GM21825 (cell line): Measurements from ENCODE around the gene UBE3D.
"Not testable (repeated sequence)": the region's sequence is repeated elsewhere in the genome, so short reads cannot be mapped to it uniquely, and the experiment has no call there.

Source experiments
- ATAC-seq: cut with Tn5 transposase; IDR thresholded peaks from one replicate; pipeline ENCODE4 v1.9.1; 2021; ENCODE audit warnings: mild to moderate bottlenecking, moderate library complexity; ENCODE audit not compliant: unreplicated experiment

Gene UBE3D

GRCh38 chr6:82877213-82878195 is 188.1 kb downstream of the UBE3D start:
- no peak for ATAC-seq

- no peak for ATAC-seq
These were observed 190.0 kb downstream of the UBE3D start for GRCh38 chr6:82875573-82876185.

GRCh38 chr6:82874867-82875266 is 190.8 kb downstream of the UBE3D start:
- ATAC-seq: no peak

DNA sequence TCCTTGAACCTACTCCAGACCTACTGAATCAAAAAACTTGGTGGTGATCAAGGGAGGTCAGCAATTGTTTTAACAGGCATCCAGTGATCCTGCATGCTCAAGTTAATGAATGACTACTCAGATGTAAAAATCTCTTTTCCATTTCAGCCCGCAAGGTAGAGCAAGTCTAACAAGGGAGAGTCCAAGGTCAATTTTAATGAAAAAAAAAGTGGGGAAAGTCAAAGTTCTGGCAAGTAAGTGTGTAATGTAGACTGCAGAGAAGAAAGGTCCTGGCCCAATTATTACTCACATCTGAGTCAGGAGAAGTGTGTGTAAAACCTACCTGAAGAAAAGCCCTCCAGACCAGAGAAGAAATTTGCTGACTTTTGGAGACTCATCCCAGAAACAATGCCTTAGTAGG is 193.5 kb downstream of the UBE3D start:
- ATAC-seq: no peak

DNA sequence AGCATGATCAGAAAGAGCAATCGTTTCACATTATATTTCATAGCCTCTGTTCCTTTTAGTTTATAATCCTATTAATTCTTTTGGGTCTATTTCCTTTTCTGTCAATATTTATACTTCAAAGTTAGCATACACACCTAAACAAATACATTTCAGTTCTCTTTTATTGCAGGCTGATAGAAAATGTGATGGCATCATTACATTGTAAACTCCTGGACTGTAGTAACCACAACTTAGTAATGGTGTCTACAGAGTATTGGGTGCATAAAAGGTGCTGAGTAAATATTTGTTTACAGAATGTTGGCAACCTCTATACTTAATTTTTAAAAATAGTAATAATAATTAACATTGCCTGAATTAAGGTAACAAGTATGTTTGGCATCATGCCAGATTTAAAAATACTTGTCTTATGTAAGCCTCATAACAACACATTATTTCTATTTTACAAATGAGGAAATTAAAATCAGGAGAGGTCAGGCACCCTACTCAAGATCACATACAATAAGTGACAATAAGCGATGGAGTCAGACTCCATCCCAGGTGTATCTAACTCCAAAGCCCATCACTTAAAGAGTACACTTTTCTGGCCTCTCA is 195.0 kb downstream of the UBE3D start:
- no peak for ATAC-seq

GRCh38 chr6:82869493-82869892 is 196.1 kb downstream of the UBE3D start:
- ATAC-seq: no peak

- no peak for ATAC-seq
These were observed 197.7 kb downstream of the UBE3D start for GRCh38 chr6:82867946-82868345.

GRCh38 chr6:82866446-82866845 is 199.2 kb downstream of the UBE3D start:
- ATAC-seq: no peak

DNA sequence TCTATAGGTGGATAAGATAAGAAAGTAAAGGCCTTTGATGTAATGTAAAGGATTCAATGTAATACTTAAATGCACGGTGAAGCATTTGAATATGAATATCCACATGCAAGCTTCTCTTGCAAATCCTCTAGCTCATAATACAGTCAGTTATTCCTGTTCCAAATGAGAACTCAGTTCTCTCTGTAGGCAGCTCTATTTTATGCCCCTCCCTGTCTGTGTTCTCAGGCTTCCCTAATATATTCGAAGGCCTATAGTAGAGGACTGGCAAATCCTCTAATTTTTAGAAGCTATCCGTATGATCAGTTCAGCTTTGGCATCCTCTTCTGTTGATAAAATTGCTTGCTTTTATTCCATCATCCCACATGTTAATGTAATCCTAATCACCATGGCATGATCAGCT is 200.2 kb downstream of the UBE3D start:
- ATAC-seq: no peak

GRCh38 chr6:82863781-82864180 is 201.9 kb downstream of the UBE3D start:
- ATAC-seq: no peak

DNA sequence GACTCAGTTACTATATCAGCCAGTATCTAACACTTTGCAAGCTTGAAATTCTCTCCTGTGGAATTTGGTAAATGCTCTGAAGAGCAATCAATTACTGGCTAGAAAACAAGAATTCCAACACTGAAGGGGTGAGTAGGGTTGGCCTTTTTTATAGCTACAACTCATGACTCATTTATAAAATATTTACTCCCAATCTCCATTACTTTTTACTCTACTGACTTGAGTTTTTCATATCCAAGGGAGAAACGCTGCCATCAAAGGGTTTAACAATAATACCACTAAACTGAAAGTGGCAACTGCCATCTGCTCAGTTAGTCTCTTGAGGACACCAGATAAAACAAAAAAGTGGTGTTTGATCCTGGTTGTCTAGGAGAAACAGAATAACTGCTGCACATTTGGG is 203.1 kb downstream of the UBE3D start:
- no peak for ATAC-seq

- ATAC-seq: no peak
These were observed 204.5 kb downstream of the UBE3D start for GRCh38 chr6:82861121-82861520.

- not testable (repeated sequence) for ATAC-seq
These were observed 209.6 kb downstream of the UBE3D start for GRCh38 chr6:82856077-82856476.

DNA sequence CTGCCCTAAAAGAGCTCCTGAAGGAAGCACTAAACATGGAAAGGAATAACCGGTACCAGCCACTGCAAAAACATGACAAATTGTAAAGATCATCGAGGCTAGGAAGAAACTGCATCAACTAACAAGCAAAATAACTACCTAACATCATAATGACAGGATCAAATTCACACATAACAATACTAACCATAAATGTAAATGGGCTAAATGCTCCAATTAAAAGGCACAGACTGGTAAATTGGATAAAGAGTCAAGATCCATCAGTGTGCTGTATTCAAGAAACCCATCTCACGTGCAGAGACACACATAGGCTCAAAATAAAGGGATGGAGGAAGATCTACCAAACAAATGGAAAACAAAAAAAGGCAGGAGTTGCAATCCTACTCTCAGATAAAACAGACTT is 212.7 kb downstream of the UBE3D start:
- not testable (repeated sequence) for ATAC-seq

GRCh38 chr6:82843291-82843885 is 222.3 kb downstream of the UBE3D start:
- ATAC-seq: no peak

GRCh38 chr6:82842721-82843120 is 222.9 kb downstream of the UBE3D start:
- no peak for ATAC-seq
